T-helper 2 cell treated with Interferon-gamma antibody and Interleukin-4, amounts not matched to agents 100 ng/mL and 5 ng/mL, for 36 hours (primary cell): ENCODE results near the gene GRIA3. TPM values are rescaled to one million over a fixed set of nuclear protein-coding genes. Genes with fewer than 3 reads are reported as not detected.

Experiments used
- intact Hi-C: fragments of 100-400 bp; cut with micrococcal nuclease; formaldehyde crosslinking; loops from one replicate; pipeline ENCODE4 v1.15.1; 2023
- total RNA-seq: library from RNA; stranded (reverse); gene quantifications from 2 replicates; pipeline ENCODE4 v1.2.3, GENCODE V29; 2022

The GRIA3 gene
- total RNA-seq, 1 donor from 2014 or later = not detected

- intact Hi-C loops = no loop called here
Observed at GRCh38 chrX:123193101-123193500, 9.0 kb downstream of the GRIA3 start.

DNA sequence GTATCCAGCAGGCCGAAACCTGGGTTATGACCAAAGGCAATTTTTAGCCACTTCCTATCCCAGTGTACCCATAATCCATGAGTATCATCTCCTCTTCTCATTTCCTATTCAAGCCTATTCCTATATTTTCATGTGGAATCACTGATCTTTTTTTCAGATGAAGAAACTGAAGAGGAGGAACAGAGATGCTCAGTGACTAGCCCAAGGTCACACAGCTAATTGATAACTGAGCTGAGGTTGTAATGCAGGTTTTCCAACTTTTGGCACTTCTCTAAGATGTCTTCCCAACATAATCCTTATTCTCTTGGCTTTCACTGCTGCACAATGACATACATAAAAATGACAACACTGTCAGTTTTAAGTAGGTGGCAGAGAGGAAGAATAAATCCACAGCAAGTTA lies 15.3 kb downstream of the GRIA3 start:
- intact Hi-C loops = no loop called here

DNA sequence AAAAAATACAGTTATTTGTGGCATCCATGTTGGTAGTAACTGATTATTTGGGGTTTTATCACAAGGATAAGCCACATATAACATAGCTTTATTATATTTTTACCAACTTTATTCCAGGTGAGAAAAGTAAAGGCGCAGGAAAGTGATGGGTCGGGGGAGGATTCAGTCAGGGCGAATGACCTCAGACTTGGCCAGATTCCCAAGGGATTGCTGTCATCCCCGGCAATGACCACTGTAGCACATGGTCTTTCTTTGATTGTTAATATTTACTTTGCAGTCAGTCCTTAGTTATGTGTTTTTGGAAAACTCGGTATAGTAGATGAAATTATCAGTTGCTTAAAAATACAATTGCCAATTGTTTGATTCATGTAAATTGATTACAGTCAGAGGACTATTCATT lies 17.6 kb downstream of the GRIA3 start:
- intact Hi-C loops = no loop called here

DNA sequence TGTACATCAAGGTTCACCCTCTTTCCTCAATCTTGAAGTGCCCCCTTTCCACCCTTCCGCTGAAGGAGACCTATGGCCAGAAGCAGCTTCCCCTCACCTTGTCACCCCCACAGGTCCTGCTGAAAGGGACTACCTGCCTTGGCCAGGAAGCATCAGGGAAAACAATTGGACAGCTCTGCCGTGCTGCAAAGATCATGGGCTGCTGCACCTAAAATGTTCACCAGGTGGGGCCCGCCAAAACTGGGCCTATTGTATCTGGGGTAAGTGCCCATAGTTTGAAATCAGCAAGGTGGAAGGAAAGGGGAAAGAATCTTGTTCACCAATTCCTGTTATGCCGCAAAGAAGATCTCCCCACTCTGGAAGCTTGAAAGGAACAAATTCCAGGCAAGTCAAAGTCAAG lies 18.4 kb downstream of the GRIA3 start:
- intact Hi-C loops = no loop called here

- intact Hi-C loops = no loop called here
Observed at GRCh38 chrX:123203772-123204171, 19.7 kb downstream of the GRIA3 start.

- intact Hi-C loops = no loop called here
Observed at GRCh38 chrX:123206176-123206575, 22.1 kb downstream of the GRIA3 start.

DNA sequence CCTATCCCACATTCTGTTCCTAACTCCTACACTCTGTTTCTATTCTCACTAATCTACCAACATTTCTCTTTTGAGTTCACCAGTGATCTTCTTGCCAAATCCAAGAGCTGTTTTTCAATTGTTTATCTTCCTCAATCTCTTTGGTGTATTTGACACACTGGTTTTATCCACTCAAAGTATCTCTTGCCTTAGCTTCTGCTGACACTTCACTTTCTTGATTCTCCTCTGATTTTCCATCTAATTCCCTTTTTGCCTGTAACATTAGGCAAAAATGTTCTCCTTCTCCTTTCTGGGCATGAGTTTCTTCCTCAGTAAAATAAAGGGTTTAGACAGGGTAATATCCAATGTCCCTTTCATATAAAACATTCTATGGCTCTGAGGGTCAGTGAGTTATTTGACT lies 26.2 kb downstream of the GRIA3 start:
- intact Hi-C loops = no loop called here

GRCh38 chrX:123215397-123216089 lies 31.5 kb downstream of the GRIA3 start:
- intact Hi-C loops = no loop called here

GRCh38 chrX:123217077-123217476 lies 33.0 kb downstream of the GRIA3 start:
- intact Hi-C loops = no loop called here

GRCh38 chrX:123217728-123218127 lies 33.6 kb downstream of the GRIA3 start:
- intact Hi-C loops = no loop called here

DNA sequence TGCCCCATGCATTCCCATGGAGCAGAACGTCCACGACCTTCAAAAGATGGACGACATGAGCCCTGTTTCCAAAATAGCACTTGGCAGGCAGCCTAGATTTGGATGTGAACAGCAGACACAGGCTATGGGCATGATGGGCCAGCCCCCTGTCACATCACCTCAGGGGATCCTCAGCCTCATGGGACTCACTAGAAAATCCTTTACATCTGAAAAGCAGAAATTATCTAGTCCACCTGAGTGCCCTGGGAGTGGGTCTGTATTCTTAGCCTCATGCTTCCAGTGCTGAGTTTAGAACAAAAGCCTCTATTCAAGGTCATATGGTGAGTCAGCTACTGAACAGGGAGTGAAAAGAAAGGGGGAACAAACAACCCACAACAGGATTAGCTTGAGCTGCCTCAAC lies 35.8 kb downstream of the GRIA3 start:
- intact Hi-C loops = no loop called here

- intact Hi-C loops = no loop called here
Observed at GRCh38 chrX:123222920-123223319, 38.8 kb downstream of the GRIA3 start.

- intact Hi-C loops = no loop called here
Observed at GRCh38 chrX:123223409-123223808, 39.3 kb downstream of the GRIA3 start.

- intact Hi-C loops = no loop called here
Observed at GRCh38 chrX:123223859-123224258, 39.8 kb downstream of the GRIA3 start.

- intact Hi-C loops = no loop called here
Observed at GRCh38 chrX:123230798-123231197, 46.7 kb downstream of the GRIA3 start.

DNA sequence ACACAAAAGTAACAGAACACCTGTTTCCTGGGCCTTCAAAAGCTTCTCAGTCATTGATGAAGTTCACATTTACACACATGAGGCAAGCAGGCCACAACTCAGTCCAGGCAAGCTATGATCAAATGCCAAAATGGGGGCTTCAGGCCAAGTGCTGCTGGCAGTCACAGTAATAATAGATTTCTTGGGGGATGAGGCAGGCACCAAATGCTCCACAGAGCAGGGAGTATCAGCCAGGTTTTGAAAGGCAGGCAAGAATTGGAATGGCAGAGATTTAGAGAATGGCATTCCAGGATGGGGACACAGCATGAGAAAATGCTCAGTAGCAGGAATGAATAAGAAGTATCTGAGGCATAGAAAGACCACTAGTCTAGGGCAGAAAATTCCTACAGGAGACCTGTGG lies 52.8 kb downstream of the GRIA3 start:
- intact Hi-C loops = no loop called here

- intact Hi-C loops = no loop called here
Observed at GRCh38 chrX:123237271-123237670, 53.2 kb downstream of the GRIA3 start.

GRCh38 chrX:123254457-123254856 lies 70.4 kb downstream of the GRIA3 start:
- intact Hi-C loops = no loop called here

- intact Hi-C loops = no loop called here
Observed at GRCh38 chrX:123256378-123256777, 72.3 kb downstream of the GRIA3 start.

GRCh38 chrX:123260920-123261418 lies 76.9 kb downstream of the GRIA3 start:
- intact Hi-C loops = no loop called here

DNA sequence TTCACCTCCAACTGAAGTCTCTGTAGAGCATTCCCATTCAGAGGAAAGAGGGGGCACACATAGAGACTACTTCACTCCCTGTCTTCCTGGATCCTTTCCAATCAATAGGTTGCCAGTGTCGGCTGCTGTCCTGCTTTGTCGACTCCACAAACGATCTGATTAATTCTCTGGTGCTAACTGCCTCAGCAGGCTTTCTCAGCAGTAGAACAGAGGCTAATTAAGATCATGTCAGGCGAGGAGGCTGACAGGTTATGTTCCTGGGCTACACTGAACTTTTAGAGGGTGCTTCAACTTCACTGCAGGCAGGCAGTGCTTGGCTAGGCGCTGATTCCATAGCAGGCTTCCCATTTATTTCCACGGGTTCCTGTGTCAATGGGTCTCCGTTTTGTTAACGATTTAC lies 79.2 kb downstream of the GRIA3 start:
- intact Hi-C loops = no loop called here

DNA sequence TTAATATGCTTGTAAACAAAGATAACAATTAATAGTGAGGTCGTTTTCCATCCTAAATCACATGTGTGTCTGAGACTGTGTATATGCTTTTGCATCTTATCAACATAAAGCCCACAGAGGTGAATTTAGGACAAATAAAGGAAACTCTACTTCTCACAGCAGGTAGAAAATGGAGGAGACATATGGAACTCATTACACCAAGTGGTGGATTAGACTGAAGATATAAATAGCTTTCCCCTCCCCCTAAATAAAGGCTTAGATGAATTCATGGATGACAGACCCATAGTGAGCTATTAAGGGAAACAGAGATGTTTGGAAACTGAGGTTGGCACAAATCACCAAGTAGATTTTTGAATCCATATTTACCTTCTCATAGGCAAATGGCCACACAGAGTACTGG lies 79.7 kb downstream of the GRIA3 start:
- intact Hi-C loops = no loop called here

DNA sequence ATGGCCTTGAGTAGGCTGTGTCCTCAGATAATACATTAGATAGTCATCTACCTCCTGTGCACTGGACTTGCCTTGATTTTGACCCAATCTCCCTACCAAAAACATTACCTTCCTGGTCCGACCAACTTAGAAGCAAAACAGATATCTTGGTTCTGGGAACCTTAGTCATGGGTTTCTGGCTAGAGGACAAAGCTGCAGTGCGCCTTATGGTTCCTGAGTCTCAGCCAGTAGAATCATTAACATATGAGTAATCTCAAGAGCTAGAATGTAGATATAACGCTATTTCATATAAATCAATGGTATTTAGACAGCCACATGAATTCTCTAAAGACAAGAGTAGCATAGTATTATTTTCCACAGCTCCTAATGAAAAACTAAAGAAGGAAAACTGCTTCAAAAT lies 83.1 kb downstream of the GRIA3 start:
- intact Hi-C loops = no loop called here

DNA sequence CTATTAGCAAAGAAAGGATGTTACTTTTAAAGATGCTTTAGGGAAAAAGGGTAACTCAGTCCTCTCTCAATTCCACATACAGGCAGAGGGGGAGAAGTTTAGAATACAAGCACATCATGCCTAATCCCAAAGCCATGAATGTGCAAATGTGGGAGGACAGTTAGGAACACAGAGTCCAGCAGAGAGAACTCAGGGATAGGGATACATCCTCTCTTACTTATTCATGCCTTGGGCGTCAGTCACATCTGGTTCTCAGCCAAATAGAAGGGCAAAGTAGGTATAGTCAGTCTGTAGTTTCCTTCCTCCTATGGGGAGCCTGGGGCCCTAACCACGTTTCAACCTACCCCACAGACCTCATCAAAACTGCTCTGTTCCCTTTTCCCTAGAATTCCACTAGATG lies 87.8 kb downstream of the GRIA3 start:
- intact Hi-C loops = no loop called here
